Prostate gland (tissue), 2 donors: ENCODE results near the gene TCF4. TPM values are rescaled to one million over a fixed set of nuclear protein-coding genes. Genes with fewer than 3 reads are reported as not detected.

Source experiments
- DNase-seq: peaks from one replicate; pipeline ENCODE4 v3.0.0-alpha.2; 2019; ENCODE audit warnings: low spot score
- H3K27ac ChIP-seq, 2 donors: fragments of 200-600 bp; sonication (generic); 2 replicates each; pipeline ENCODE4 v1.5.1; 2017 to 2019
- H3K27me3 ChIP-seq: fragments of 200-600 bp; sonication (generic); replicated peaks from 2 replicates; pipeline ENCODE4 v1.5.1; 2019; ENCODE audit not compliant: insufficient read depth
- H3K36me3 ChIP-seq, 2 donors: fragments of 200-600 bp; sonication (generic); 1 replicate in 1 of 2; 2 replicates in 1 of 2; pipeline versions ENCODE4 v1.5.1 to v1.8.1; 2017 to 2019
- H3K4me1 ChIP-seq: fragments of 200-600 bp; sonication (generic); replicated peaks from 2 replicates; pipeline ENCODE4 v1.5.1; 2019
- H3K4me3 ChIP-seq, 2 donors: fragments of 200-600 bp; sonication (generic); 2 replicates each; pipeline ENCODE4 v1.5.1; 2017 to 2019
- H3K9me3 ChIP-seq: fragments of 200-600 bp; sonication (generic); 2 replicates; pipeline ENCODE4 v1.5.1; 2017
- POLR2A ChIP-seq: fragments of 450-650 bp; IDR thresholded peaks from one replicate; pipeline ENCODE4 v1.6.1; 2016; ENCODE audit warnings: antibody characterized with exemption, mild to moderate bottlenecking
- POLR2AphosphoS5 ChIP-seq: sonication (generic); formaldehyde crosslinking; IDR thresholded peaks from one replicate; pipeline ENCODE4 v1.6.1; 2017; ENCODE audit warnings: antibody characterized with exemption
- WGBS: methylation state at CpG from one replicate; pipeline ENCODE4 v1.1.5; 2018; 5-methylcytosine and 5-hydroxymethylcytosine counted together
- intact Hi-C: fragments of 100-400 bp; cut with DNase I; formaldehyde crosslinking; loops from one replicate; pipeline ENCODE4 v1.14.2; 2022
- total RNA-seq, 2 donors: library from RNA; depleted of rRNA; stranded (reverse); fragments of >200 nt; gene quantifications; one replicate each; pipeline ENCODE4 v1.1.0, GENCODE V29; 2016
- TF ChIP-seq, protein P1 (sequence below), 4 experiments: fragments of 200-600 bp in 2 of 4; fragments of 450-650 bp in 2 of 4; sonication (generic) in 2 of 4; IDR thresholded peaks; 1 replicate in 3 of 4; 2 replicates in 1 of 4; pipeline ENCODE4 v1.5.1; 2016 to 2019; ENCODE audit warnings: antibody characterized with exemption in 4 of 4, mild to moderate bottlenecking in 2 of 4, moderate library complexity in 2 of 4

The TCF4 gene
- total RNA-seq, 2 donors from 2014 or later = 29.8 to 87.2 TPM

DNA sequence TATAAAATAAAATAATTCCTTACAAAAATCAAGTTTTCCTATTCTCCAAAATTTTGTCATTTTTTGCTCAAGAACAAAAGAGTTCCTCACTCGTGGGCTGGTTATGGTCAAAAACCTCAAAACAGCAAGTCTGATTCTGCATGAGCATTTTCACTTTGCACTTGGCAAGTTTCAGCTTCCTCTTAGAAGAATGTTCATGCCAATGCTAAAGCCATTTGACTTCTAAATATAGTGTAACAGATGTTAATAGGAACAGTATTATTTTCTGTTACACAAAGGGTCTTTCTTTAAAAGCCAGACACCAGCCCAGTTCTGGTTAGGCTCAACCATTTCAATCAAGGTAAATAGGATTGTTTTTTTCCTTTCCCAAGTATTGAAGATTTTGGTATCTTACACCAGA lies 367.5 kb downstream of the TCF4 start:
- H3K27ac ChIP-seq = no peak overlapping the region
- no peak overlapping the region for H3K4me3 ChIP-seq
- 16% methylated on average over 1 of the region's 1 CpG for WGBS
- no peaks in the 10 kb centered on the region for H3K27me3 ChIP-seq
- intact Hi-C loops = no loop called here
- no peak for DNase-seq
- no peaks in the 10 kb centered on the region for H3K4me1 ChIP-seq
- TF ChIP-seq, protein P1, sequence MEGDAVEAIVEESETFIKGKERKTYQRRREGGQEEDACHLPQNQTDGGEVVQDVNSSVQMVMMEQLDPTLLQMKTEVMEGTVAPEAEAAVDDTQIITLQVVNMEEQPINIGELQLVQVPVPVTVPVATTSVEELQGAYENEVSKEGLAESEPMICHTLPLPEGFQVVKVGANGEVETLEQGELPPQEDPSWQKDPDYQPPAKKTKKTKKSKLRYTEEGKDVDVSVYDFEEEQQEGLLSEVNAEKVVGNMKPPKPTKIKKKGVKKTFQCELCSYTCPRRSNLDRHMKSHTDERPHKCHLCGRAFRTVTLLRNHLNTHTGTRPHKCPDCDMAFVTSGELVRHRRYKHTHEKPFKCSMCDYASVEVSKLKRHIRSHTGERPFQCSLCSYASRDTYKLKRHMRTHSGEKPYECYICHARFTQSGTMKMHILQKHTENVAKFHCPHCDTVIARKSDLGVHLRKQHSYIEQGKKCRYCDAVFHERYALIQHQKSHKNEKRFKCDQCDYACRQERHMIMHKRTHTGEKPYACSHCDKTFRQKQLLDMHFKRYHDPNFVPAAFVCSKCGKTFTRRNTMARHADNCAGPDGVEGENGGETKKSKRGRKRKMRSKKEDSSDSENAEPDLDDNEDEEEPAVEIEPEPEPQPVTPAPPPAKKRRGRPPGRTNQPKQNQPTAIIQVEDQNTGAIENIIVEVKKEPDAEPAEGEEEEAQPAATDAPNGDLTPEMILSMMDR (IDR thresholded peaks at IDR 0.05) = no peak
- TF ChIP-seq POLR2AphosphoS5 = no peak
- TF ChIP-seq POLR2A = no peak
- H3K9me3 ChIP-seq = no peaks in the 10 kb centered on the region
- no peaks in the 10 kb centered on the region for H3K36me3 ChIP-seq

DNA sequence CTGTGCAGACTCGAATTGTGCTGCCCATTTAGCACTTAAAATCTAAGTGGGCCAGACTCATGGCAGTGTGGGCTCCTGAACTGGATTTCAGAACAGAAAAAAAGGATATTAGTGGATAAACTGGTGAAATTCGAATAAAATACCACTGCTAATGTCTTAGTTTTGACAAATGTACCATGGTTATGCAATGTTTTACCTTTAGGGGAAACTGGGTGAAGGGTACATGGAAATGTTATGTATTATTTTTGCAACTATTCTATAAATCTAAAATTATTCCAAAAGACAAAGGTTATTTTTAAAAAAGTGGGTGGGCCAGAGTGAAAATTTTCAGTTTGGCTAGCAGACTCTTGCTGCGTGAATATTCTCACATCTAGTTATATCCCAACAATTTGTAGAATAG lies 368.2 kb downstream of the TCF4 start:
- H3K27ac ChIP-seq = no peak overlapping the region
- no peaks in the 10 kb centered on the region for H3K9me3 ChIP-seq
- no peaks in the 10 kb centered on the region for H3K4me1 ChIP-seq
- no peaks in the 10 kb centered on the region for H3K27me3 ChIP-seq
- WGBS = 91% methylated on average over 3 of the region's 3 CpGs
- H3K4me3 ChIP-seq = no peak overlapping the region
- no peaks in the 10 kb centered on the region for H3K36me3 ChIP-seq
- no peak for DNase-seq
- intact Hi-C loops = no loop called here
- TF ChIP-seq POLR2AphosphoS5 (no peak), POLR2A (no peak)
- TF ChIP-seq, protein P1 (IDR thresholded peaks at IDR 0.05) = no peak

DNA sequence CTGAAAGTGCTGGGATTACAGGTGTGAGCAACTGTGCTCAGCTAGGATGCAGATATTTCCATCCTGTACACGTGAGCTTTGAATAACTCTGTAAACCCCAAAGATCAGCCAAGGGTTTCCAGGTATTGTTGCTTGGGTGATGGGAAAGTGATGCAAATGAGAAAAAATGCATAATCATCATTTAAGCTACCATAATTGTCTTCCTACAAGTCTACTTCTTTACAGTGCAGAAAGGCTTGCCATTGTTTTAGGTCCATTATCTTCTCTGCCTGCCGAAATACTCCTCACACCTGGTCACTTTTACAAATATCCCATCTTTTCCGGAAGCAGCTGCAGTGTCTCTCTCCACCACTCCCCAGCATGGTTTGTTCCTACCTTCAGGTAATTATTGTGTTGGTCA lies 368.9 kb downstream of the TCF4 start:
- no peak for DNase-seq
- intact Hi-C loops = no loop called here
- 83% methylated on average over 3 of the region's 3 CpGs for WGBS
- TF ChIP-seq, protein P1 (IDR thresholded peaks at IDR 0.05) = no peak
- TF ChIP-seq POLR2A = no peak
- no peak for TF ChIP-seq POLR2AphosphoS5
- no peaks in the 10 kb centered on the region for H3K36me3 ChIP-seq
- no peak overlapping the region for H3K27ac ChIP-seq
- H3K4me1 ChIP-seq = no peaks in the 10 kb centered on the region
- H3K4me3 ChIP-seq = no peak overlapping the region
- H3K27me3 ChIP-seq = no peaks in the 10 kb centered on the region
- no peaks in the 10 kb centered on the region for H3K9me3 ChIP-seq

DNA sequence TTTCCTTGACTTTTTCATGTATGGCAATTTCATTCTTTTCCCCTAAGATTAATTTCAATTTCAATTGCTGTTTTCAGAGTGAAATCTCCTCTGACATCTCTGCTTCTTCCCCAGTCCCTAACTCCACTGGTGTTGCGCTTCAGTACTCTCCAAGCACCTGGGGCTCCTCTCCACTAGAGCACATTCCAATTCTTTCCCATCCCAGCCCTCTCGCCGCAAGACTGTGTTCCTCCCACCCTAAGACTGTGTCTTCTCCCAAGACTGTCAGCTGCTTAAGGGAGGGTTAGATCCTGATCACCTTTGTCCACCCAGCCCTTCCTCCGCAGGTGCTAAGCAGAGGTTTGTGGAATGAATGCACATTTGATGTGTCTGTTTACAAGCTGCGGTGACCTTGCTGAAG lies 373.0 kb downstream of the TCF4 start:
- H3K4me1 ChIP-seq = no peaks in the 10 kb centered on the region
- no peak overlapping the region for H3K27ac ChIP-seq
- no peaks in the 10 kb centered on the region for H3K27me3 ChIP-seq
- DNase-seq = no peak
- no peaks in the 10 kb centered on the region for H3K9me3 ChIP-seq
- no peak overlapping the region for H3K4me3 ChIP-seq
- TF ChIP-seq, protein P1 (IDR thresholded peaks at IDR 0.05) = no peak
- TF ChIP-seq POLR2AphosphoS5 (no peak), POLR2A (no peak)
- intact Hi-C loops = no loop called here
- WGBS = 85% methylated on average over 5 of the region's 5 CpGs
- no peaks in the 10 kb centered on the region for H3K36me3 ChIP-seq

DNA sequence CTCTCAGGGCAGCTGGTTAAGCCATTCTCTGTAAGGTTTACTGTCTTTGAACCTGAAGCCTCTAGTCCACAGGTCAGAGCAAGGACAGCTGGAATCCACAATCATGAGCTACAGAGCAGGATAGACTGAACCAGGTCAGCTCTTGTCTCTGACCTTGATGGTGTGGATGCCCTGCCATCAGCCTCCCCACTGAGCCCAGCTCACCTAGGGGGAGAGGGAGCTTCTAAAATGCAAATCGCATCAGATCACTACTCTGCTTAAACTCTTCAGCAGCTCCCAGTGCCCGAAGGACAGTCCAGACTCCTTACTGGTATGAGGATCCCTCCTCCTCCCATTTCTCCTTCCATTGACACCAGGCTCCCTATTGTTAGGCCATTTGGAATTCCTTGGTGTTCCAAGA lies 373.5 kb downstream of the TCF4 start:
- intact Hi-C loops = no loop called here
- TF ChIP-seq POLR2AphosphoS5 = no peak
- Histone ChIP-seq H3K4me1 (no peaks in the 10 kb centered on the region), H3K27me3 (no peaks in the 10 kb centered on the region), H3K27ac (no peak overlapping the region), H3K4me3 (no peak overlapping the region), H3K36me3 (no peaks in the 10 kb centered on the region), H3K9me3 (no peaks in the 10 kb centered on the region)
- DNase-seq = no peak
- 67% methylated on average over 2 of the region's 2 CpGs for WGBS
